H1 (cell line): ENCODE measurements around the gene FGF14. TPM values are rescaled to one million over a fixed set of nuclear protein-coding genes. Genes with fewer than 3 reads are reported as not detected.

Experiments used
- ATF3 ChIP-seq: IDR thresholded peaks from 2 replicates; pipeline ENCODE4 v1.6.1; 2011; ENCODE audit warnings: low read depth, mild to moderate bottlenecking, low read length; ENCODE audit not compliant: insufficient read depth
- BACH1 ChIP-seq: IDR thresholded peaks from 2 replicates; pipeline ENCODE4 v1.6.1; 2012; ENCODE audit warnings: low read length, improper control_type of control experiment
- CBX5 ChIP-seq: fragments of 300-800, 300-1000 bp; sonication (generic); IDR thresholded peaks from 2 replicates; pipeline ENCODE4 v1.7.1; 2016; ENCODE audit warnings: antibody characterized with exemption, low read length, low read depth
- FOSL1 ChIP-seq: IDR thresholded peaks from 2 replicates; pipeline ENCODE4 v1.6.1; 2011; ENCODE audit warnings: mild to moderate bottlenecking, low read depth, low read length, moderate library complexity; ENCODE audit not compliant: insufficient read depth
- HDAC6 ChIP-seq: IDR thresholded peaks from one replicate; pipeline ENCODE4 v1.7.1; 2012; ENCODE audit warnings: low read depth, mild to moderate bottlenecking, inconsistent platforms, low read length, moderate library complexity
- KDM5A ChIP-seq: fragments of 200-600 bp; IDR thresholded peaks from 2 replicates; pipeline ENCODE4 v1.7.1; 2012; ENCODE audit warnings: mild to moderate bottlenecking, low read length, inconsistent platforms, mixed read lengths
- MAFK ChIP-seq: IDR thresholded peaks from 2 replicates; pipeline ENCODE4 v1.6.1; 2012; ENCODE audit warnings: low read depth, mild to moderate bottlenecking, improper control_type of control experiment, low read length
- POU5F1 ChIP-seq: IDR thresholded peaks from 2 replicates; pipeline ENCODE4 v1.6.1; 2011; ENCODE audit warnings: low read depth, mild to moderate bottlenecking, low read length, moderate library complexity
- TAF1 ChIP-seq: IDR thresholded peaks from 2 replicates; pipeline ENCODE4 v1.6.1; 2011; ENCODE audit warnings: mild to moderate bottlenecking, low read depth, low read length
- polyA plus RNA-seq, 7 experiments: library from polyadenylated mRNA; depleted of rRNA in 3 of 7; stranded (reverse) in 5 of 7; unstranded in 2 of 7; fragments of >200 nt in 5 of 7; fragments of 200-250 nt in 2 of 7; gene quantifications; 1 replicate in 5 of 7; 2 replicates in 1 of 7; 4 replicates in 1 of 7; pipeline versions ENCODE4 v1.2.1 to v1.2.3, GENCODE V29; 2011 to 2013; ENCODE audit warnings: missing spikeins in 2 of 7, mixed read lengths in 2 of 7
- total RNA-seq: library from RNA; stranded (reverse); fragmentation: NEBNext Ultra II Directional; extraction: Animal tissue kit (Norgen Biotek cat#: 25700); gene quantifications from 2 replicates; pipeline ENCODE4 v1.2.1, GENCODE V29; 2021

The FGF14 gene
- total and polyA plus RNA-seq, 2 of the 8 experiments (the other 6 are each of a cell fraction or from before 2014, with no cell fraction given) = 0.05 to 0.58 TPM

GRCh38 chr13:102326381-102327118, 75.3 kb downstream of the FGF14 start (continued):
- TF ChIP-seq ATF3 = no peak
- TF ChIP-seq TAF1 = no peak
- no peak for TF ChIP-seq POU5F1
- TF ChIP-seq HDAC6 = no peak
- TF ChIP-seq FOSL1 = no peak
- no peak for TF ChIP-seq CBX5
- no peak for TF ChIP-seq MAFK
- no peak for TF ChIP-seq KDM5A
- TF ChIP-seq BACH1 = no peak
